ENCODE results near the gene RBM23.

RBM23 gene

DNA sequence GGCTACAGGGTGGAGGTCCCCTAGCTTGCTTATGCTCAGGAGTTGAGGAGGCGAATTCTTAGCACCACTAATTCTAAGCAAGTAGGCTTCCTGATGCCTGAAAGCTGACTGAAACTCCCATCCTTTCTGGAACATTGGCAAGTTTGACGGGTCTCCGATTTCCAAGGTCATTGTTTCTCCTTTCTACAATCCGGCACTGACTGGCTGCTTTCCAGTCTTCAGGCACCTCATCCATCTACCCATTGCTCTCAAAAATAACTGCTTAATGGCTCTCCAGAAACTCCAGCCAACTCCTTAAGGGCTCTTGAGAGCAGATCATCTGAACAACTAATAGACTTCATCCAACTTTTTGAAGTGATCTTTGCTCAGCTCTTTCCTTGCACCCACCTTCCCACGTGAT is 22.6 kb downstream of the RBM23 start:
- intact Hi-C loops (cut with DNase I; ENCODE audit: low total_unique reads), result no loop called here
- peak in 1 of 2 donors; percentile 51 for DNase-seq

GRCh38 chr14:22895402-22895801 is 23.5 kb downstream of the RBM23 start:
- intact Hi-C loops (cut with DNase I; ENCODE audit: low total_unique reads), result no loop called here
- no peak overlapping the region for H3K27ac ChIP-seq
- peak in 1 of 2 donors; percentile 15 for DNase-seq
- peaks cover 0 to 2% (median 1%) of the 10 kb centered on the region in 3 donors for H3K36me3 ChIP-seq
- no peaks in the 10 kb centered on the region for H3K27me3 ChIP-seq
- no peak overlapping the region for H3K4me3 ChIP-seq
- H3K9me3 ChIP-seq, result no peaks in the 10 kb centered on the region
- H3K4me1 ChIP-seq, result peaks cover 0 to 8% (median 2%) of the 10 kb centered on the region in 4 donors
- TF ChIP-seq, protein P1, sequence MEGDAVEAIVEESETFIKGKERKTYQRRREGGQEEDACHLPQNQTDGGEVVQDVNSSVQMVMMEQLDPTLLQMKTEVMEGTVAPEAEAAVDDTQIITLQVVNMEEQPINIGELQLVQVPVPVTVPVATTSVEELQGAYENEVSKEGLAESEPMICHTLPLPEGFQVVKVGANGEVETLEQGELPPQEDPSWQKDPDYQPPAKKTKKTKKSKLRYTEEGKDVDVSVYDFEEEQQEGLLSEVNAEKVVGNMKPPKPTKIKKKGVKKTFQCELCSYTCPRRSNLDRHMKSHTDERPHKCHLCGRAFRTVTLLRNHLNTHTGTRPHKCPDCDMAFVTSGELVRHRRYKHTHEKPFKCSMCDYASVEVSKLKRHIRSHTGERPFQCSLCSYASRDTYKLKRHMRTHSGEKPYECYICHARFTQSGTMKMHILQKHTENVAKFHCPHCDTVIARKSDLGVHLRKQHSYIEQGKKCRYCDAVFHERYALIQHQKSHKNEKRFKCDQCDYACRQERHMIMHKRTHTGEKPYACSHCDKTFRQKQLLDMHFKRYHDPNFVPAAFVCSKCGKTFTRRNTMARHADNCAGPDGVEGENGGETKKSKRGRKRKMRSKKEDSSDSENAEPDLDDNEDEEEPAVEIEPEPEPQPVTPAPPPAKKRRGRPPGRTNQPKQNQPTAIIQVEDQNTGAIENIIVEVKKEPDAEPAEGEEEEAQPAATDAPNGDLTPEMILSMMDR (IDR thresholded peaks at IDR 0.05), result no peak

More for the DNA sequence above, 22.6 kb downstream of the RBM23 start:
- no peak overlapping the region for H3K27ac ChIP-seq
- peaks cover 7 to 11% (median 11%) of the 10 kb centered on the region in 3 donors for H3K36me3 ChIP-seq
- H3K4me1 ChIP-seq, result peaks cover 0 to 8% (median 2%) of the 10 kb centered on the region in 4 donors
- TF ChIP-seq, protein P1 (IDR thresholded peaks at IDR 0.05), result no peak
- no peaks in the 10 kb centered on the region for H3K9me3 ChIP-seq
- H3K4me3 ChIP-seq, result no peak overlapping the region
- no peaks in the 10 kb centered on the region for H3K27me3 ChIP-seq

DNA sequence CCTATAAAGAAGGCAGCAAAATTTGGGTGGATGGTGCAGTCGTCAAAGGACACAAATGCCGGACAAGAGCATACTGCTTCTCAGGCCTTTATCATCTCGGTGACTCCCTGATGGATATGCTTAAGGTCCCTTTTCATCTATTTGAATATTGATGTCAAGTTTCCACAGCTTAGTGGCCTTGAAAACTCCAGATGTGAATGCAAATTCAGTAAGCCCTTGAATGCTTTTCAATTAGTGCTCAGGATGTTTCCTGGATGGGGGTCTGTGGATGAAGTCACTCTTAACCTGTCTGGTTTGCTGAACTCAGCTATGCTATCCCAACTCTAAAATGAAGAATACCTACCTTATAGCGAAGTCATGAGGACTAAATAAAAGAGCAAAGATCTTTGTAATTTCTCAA is 25.2 kb downstream of the RBM23 start:
- no peaks in the 10 kb centered on the region for H3K36me3 ChIP-seq
- H3K9me3 ChIP-seq, result no peaks in the 10 kb centered on the region
- intact Hi-C loops (cut with DNase I; ENCODE audit: low total_unique reads), result no loop called here
- H3K27me3 ChIP-seq, result no peaks in the 10 kb centered on the region
- no peak overlapping the region for H3K4me3 ChIP-seq
- TF ChIP-seq, protein P1 (IDR thresholded peaks at IDR 0.05), result no peak
- peaks cover 0 to 6% (median 2%) of the 10 kb centered on the region in 4 donors for H3K4me1 ChIP-seq
- DNase-seq, result no peak
- no peak overlapping the region for H3K27ac ChIP-seq

GRCh38 chr14:22892488-22892887 is 26.5 kb downstream of the RBM23 start:
- TF ChIP-seq, protein P1 (IDR thresholded peaks at IDR 0.05), result no peak
- DNase-seq, result peak in 1 of 2 donors; percentile 41
- intact Hi-C loops (cut with DNase I; ENCODE audit: low total_unique reads), result no loop called here
- Histone ChIP-seq H3K4me1 (peaks cover 0 to 10% (median 6%) of the 10 kb centered on the region in 4 donors), H3K36me3 (no peaks in the 10 kb centered on the region), H3K4me3 (no peak overlapping the region), H3K27ac (no peak overlapping the region), H3K27me3 (no peaks in the 10 kb centered on the region), H3K9me3 (no peaks in the 10 kb centered on the region)

DNA sequence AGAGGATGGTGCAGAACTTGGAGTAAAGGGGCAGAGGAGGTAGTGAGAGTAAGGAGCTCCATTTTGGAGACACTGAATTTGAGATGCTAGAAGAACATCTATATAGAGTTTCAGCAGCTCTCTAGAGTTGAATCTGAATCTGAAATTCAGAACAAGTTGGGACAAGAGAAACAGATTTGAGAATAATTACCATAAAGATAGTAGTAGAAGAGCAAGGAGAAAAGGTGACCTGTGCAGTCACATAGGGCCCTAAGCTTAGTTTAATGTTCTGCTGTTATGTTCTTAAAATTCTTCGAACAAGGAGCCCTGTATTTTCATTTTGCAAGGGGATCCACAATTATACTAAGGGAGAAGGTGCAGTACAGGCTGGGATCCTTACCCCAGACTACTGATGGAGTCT is 28.5 kb downstream of the RBM23 start:
- Histone ChIP-seq H3K27ac (no peak overlapping the region), H3K9me3 (no peaks in the 10 kb centered on the region), H3K36me3 (no peaks in the 10 kb centered on the region), H3K4me3 (no peak overlapping the region), H3K4me1 (peaks cover 0 to 20% (median 14%) of the 10 kb centered on the region in 4 donors), H3K27me3 (no peaks in the 10 kb centered on the region)
- intact Hi-C loops (cut with DNase I; ENCODE audit: low total_unique reads), result no loop called here
- no peak for DNase-seq
- TF ChIP-seq, protein P1 (IDR thresholded peaks at IDR 0.05), result no peak

DNA sequence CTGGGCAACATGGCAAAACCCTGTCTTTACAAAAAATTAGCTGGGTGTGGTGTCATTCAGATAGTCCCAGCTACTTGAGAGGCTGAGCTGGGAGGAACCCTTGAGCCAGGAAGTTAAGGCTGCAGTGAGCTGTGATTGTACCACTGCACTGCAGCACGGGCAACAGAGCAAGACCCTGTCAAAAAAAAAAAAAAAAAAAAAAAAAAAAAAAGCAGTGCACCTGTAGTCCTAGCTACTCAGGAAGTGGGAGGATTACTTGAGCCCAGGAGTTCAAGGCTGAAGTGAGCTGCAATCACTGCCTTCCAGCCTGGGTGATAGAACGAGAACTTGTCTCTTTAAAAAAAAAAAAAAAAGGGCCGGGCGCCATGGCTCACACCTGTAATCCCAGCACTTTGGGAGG is 30.3 kb downstream of the RBM23 start:
- no peak overlapping the region for H3K27ac ChIP-seq
- no peak overlapping the region for H3K4me3 ChIP-seq
- no peaks in the 10 kb centered on the region for H3K36me3 ChIP-seq
- H3K9me3 ChIP-seq, result no peaks in the 10 kb centered on the region
- no peaks in the 10 kb centered on the region for H3K27me3 ChIP-seq
- DNase-seq, result no peak
- peaks cover 0 to 21% (median 14%) of the 10 kb centered on the region in 4 donors for H3K4me1 ChIP-seq
- intact Hi-C loops (cut with DNase I; ENCODE audit: low total_unique reads), result no loop called here
- TF ChIP-seq, protein P1 (IDR thresholded peaks at IDR 0.05), result no peak
